ENCODE data around the gene PRAMEF18.
A peak's percentile ranks its signal among the peaks of the same experiment; 100 is the strongest.
"Not testable (repeated sequence)": the region's sequence is repeated elsewhere in the genome, so short reads cannot be mapped to it uniquely, and the experiment has no call there.

The PRAMEF18 gene, protein sequence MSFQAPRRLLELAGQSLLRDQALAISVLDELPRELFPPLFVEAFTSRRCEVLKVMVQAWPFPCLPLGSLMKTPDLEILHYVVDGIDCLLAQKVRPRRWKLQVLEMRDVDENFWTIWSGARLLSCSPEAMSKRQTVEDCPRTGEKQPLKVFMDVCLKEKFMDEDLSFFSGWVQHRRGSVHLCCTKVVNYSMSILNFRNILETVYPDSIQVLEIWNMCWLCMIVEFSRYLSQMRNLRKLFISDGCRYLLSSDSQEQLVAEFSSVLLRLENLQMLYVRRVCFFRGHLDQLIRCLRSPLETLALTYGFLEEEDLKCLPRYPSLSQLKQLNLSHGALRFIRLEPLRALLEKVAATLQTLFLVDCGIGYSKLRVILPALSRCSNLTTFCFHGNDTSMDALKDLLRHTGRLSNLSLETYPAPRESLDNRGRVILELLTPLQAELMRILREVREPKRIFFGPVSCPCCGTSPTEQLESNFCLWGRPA

DNA sequence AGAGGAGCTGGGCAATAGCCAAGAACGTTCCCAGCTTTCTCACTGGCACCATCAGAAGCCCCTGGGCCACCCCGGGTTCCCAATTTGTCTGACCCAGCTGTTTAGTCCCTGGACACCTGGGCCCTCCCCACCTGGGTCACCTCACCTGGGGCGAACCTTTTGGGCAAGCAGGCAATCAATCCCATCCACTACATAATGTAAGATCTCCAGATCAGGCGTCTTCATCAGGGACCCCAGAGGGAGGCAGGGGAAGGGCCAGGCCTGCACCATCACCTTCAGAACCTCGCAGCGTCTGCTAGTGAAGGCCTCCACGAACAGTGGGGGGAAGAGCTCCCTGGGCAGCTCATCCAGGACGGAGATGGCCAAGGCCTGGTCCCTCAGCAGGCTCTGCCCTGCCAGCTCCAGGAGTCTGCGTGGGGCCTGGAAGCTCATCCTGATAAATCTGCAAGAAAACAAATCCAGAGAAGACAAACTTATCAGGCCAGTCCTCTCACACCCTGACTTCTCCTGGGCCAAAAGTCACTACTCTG, at the start of gene PRAMEF18:
Gene PRAMEF18 (minus strand): TSS at position 480 of the 530 bp plus-strand sequence. CDS start 48 bp downstream, at position 432.
- not testable (repeated sequence) for DNase-seq (ENCODE audit: low read depth in 2 of 3, low spot score in 1 of 3)

GRCh38 chr1:13265124-13265523, 39.2 kb upstream of the PRAMEF18 start:
- DNase-seq (ENCODE audit: low read depth in 2 of 3, low spot score in 1 of 3) = not testable (repeated sequence)

- not testable (repeated sequence) for DNase-seq (ENCODE audit: low read depth in 2 of 3, low spot score in 1 of 3)
These were observed 27.9 kb upstream of the PRAMEF18 start, which contains the start of gene PRAMEF5 for GRCh38 chr1:13253898-13254297. PRAMEF5 (plus strand) TSS chr1:13254198; CDS start chr1:13259269, 5,071 bp downstream.

- not testable (repeated sequence) for DNase-seq (ENCODE audit: low read depth in 2 of 3, low spot score in 1 of 3)
These were observed 21.2 kb upstream of the PRAMEF18 start for GRCh38 chr1:13247122-13247521.

GRCh38 chr1:13246554-13246871, 20.6 kb upstream of the PRAMEF18 start:
- DNase-seq (ENCODE audit: low read depth in 2 of 3, low spot score in 1 of 3) = not testable (repeated sequence)

GRCh38 chr1:13245841-13246553, 20.0 kb upstream of the PRAMEF18 start:
- DNase-seq (ENCODE audit: low read depth in 2 of 3, low spot score in 1 of 3) = not testable (repeated sequence)

- not testable (repeated sequence) for DNase-seq (ENCODE audit: low read depth in 2 of 3, low spot score in 1 of 3)
These were observed 17.7 kb upstream of the PRAMEF18 start for GRCh38 chr1:13243536-13244263.

DNA sequence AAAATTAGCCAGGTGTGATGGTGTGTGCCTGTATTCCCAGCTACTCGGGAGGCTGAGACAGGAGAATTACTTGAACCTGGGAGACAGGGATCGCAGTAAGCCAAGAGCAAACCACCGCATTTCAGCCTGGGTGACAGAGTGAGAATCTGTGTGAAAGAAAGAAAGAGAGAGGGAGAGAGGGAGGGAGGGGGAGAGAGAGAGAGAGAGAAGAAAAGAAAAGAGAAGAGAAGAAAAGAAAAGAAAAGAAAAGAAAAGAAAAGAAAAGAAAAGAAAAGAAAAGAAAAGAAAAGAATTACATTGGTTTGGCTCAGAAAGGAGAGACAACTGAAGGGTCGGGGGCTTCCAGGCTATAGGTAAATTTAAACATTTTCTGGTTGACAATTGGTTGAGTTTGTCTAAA, 13.7 kb upstream of the PRAMEF18 start:
- DNase-seq (ENCODE audit: low read depth in 2 of 3, low spot score in 1 of 3) = not testable (repeated sequence)

GRCh38 chr1:13237572-13237971, 11.6 kb upstream of the PRAMEF18 start:
- DNase-seq (ENCODE audit: low read depth in 2 of 3, low spot score in 1 of 3) = not testable (repeated sequence)

DNA sequence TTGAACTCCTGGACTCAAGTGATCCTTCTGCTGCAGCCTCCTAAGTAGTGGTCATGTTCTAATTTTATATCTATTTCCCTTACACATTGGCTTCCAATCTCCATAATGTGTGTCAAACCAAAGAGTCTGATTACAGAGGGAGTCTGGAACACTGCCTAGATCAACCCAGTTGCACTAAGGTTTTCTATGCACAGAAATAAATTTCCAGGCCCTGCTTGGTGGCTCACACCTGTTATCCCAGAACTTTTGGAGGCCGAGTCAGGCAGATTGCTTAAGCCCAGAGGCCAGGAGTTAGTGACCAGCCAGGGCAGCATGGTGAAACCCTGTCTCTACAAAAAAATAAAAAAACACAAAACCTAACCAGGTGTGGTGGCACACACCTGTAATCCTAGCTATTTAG, 8.1 kb upstream of the PRAMEF18 start:
- not testable (repeated sequence) for DNase-seq (ENCODE audit: low read depth in 2 of 3, low spot score in 1 of 3)

DNA sequence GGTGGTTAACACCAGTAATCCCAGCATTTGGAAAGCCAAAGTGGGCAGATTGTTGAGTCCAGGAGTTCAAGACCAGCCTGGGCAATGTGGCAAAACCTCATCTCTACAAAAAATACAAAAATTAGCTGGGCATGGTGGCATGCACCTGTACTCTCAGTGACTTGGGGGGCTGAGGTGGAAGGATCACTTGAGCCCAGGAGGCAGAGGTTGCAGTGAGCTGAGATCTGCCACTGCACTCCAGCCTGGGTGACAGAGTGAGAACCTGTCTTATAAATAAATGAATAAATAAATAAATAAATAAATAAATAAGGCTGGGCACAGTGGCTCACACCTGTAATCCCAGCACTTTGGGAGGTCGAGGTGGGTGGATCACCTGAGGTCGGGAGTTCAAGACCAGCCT, 6.1 kb upstream of the PRAMEF18 start:
- DNase-seq (ENCODE audit: low read depth in 2 of 3, low spot score in 1 of 3) = not testable (repeated sequence)

GRCh38 chr1:13231061-13231750, 5.3 kb upstream of the PRAMEF18 start:
- not testable (repeated sequence) for DNase-seq (ENCODE audit: low read depth in 2 of 3, low spot score in 1 of 3)

DNA sequence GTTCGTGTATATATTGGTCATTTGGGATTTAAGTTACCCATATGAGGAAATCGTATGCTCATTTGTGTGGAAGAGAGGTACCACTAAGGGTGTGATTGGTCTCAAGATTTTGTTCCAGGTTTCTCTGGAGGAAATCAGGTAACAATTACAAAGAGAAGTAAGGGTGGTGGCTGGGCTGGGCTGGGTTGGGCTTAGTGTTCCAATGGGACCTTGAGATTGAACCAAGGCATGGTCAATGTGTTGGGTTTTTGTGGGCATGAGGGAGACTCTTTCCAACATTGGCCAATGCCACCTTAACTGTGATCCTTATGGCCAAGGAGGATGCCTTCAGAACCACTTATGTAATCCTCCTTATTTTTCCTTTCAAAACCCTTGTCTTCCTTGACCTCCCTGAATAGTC, 4.6 kb upstream of the PRAMEF18 start:
- not testable (repeated sequence) for DNase-seq (ENCODE audit: low read depth in 2 of 3, low spot score in 1 of 3)

DNA sequence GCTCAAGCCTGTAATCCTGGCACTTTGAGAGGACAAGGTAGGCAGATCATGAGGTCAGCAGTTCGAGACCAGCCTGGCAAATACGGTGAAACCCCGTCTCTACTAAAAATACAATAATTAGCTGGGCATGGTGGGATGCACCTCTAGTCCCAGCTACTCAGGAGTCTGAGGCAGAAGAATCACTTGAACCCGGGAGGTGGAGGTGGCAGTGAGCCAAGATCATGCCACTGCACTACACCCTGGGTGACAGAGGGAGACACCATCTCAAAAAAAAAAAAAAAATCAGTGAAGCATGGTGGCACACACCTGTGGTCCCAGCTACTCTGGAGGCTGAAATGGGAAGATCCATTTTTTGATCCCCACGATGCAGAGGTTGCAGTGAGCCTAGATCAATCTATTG, 4.1 kb upstream of the PRAMEF18 start:
- DNase-seq (ENCODE audit: low read depth in 2 of 3, low spot score in 1 of 3) = not testable (repeated sequence)

GRCh38 chr1:13228343-13228781, 2.4 kb upstream of the PRAMEF18 start:
- peak; percentile 11 to 40 (median 30) for DNase-seq (ENCODE audit: low read depth in 2 of 3, low spot score in 1 of 3)

- DNase-seq (ENCODE audit: low read depth in 2 of 3, low spot score in 1 of 3) = not testable (repeated sequence)
These were observed 1.5 kb upstream of the PRAMEF18 start for GRCh38 chr1:13227271-13228055.

DNA sequence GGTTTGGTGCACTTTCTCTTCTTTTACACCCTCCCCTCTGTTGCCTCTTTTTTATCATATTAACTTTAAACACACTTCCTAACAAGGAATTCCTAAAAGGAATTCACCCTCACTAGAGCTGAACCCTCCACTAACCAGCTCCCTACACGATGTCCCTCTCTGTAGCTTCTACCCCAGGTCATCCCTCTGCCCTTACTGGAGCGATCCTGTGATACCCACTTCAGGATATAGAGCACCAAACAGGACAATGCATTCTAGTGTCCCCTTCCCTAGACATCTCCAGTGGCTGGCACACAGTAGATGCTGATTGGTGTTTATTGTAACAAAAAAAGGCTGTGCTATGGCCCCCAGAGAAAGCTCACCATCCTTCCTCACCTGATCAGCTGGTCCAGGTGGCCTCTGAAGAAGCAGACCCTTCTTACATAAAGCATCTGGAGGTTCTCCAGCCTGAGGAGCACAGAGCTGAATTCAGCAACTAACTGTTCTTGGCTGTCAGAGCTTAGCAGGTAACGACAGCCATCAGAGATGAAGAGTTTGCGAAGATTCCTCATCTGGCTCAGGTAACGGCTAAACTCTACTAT, 1.4 kb downstream of the PRAMEF18 start:
- DNase-seq (ENCODE audit: low read depth in 2 of 3, low spot score in 1 of 3) = no peak

- not testable (repeated sequence) for DNase-seq (ENCODE audit: low read depth in 2 of 3, low spot score in 1 of 3)
These were observed 3.2 kb downstream of the PRAMEF18 start for GRCh38 chr1:13222788-13223187.

DNA sequence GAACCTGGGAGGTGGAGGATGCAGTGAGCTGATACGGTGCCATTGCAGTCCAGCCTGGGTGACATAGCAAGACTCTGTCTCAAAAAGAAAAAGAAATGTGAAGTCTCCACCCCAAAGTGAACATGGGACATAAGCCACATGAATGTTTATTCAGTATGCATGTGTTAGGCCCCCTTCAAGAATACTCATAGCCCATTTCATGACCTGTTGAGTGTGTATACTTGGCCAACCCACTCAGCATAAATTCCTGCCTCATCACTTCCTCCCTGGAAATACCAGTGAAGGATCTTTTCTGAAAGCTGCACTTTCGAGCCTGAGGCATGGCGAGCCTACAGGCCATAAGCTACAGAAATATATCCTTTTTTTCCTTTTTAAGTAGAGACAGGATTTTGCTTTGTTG, 6.8 kb downstream of the PRAMEF18 start:
- DNase-seq (ENCODE audit: low read depth in 2 of 3, low spot score in 1 of 3) = not testable (repeated sequence)
